Measurements from ENCODE around the gene PCDHAC2. TPM values are rescaled to one million over a fixed set of nuclear protein-coding genes. Genes with fewer than 3 reads are reported as not detected.

PCDHAC2 gene
- total RNA-seq: 1 to 10 TPM; 2.1 to 2.8 (median 2.6) TPM

DNA sequence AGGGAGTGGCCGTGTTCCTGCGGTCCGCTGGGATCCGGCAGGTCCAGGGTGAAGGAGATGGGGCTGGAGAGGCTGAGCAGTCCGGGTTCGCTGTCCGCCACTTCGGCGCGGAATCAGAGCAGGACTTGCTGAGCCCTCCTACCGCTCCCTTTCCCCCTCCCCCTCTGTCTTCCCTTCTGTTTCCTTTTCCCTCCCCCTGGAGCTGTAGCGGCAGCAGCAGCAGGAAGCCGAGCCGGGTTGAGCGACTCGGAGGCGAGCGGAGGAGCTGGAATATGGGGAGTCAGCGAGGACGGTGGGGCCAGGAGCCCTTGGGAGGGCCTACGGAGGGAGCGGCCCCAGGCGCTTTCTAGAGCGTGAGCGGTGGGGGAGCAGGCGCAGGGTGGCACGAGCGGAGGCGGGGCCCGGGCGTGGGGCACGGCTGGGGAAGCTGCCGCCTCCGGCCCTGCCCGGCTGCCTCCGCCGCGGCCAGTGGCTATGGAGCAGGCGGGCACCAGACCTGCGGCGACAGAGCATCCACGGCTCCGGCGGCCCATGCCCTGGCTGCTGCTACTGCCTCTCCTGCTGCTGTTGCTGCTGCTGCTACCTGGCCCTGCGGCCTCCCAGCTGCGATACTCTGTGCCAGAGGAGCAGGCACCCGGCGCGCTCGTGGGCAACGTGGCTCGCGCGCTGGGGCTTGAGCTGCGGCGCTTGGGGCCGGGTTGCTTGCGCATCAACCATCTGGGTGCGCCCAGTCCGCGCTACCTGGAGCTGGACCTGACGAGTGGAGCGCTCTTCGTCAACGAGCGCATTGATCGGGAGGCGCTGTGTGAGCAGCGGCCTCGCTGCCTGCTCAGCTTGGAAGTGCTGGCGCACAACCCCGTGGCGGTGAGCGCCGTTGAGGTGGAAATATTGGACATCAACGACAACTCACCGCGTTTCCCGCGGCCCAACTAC is at the start of gene PCDHAC2:
Gene PCDHAC2, plus strand, starts transcription at position 184 of the 933 bp plus-strand sequence. Its CDS starts 291 bp downstream, at position 475.
- DNase-seq (ENCODE audit: low spot score in 2 of 2): peak in 1 of 2 donors; percentile 18
- Histone ChIP-seq H3K4me1 (no peaks in the 10 kb centered on the region), H3K9me3 (no peaks in the 10 kb centered on the region), H3K27me3 (no peaks in the 10 kb centered on the region), H3K4me3 (peak within 1 kb of the TSS; percentile 42 to 68 (median 65)), H3K36me3 (no peaks in the 10 kb centered on the region), H3K27ac (no peak within 1 kb of the TSS)
- TF ChIP-seq POLR2AphosphoS5 (IDR thresholded peaks at IDR 0.05) (no peak), CTCF (IDR thresholded peaks at IDR 0.05) (no peak), POLR2A (IDR thresholded peaks at IDR 0.05) (no peak)
- intact Hi-C loops (cut with DNase I; ENCODE audit: low total_unique reads): no loop called here

- TF ChIP-seq POLR2AphosphoS5 (IDR thresholded peaks at IDR 0.05) (no peak), POLR2A (IDR thresholded peaks at IDR 0.05) (no peak), CTCF (IDR thresholded peaks at IDR 0.05) (no peak)
- Histone ChIP-seq H3K27ac (no peak overlapping the region), H3K36me3 (no peaks in the 10 kb centered on the region), H3K9me3 (no peaks in the 10 kb centered on the region), H3K4me3 (no peak overlapping the region), H3K27me3 (no peaks in the 10 kb centered on the region), H3K4me1 (no peaks in the 10 kb centered on the region)
- DNase-seq (ENCODE audit: low spot score in 2 of 2): no peak
- intact Hi-C loops (cut with DNase I; ENCODE audit: low total_unique reads): no loop called here
Observed at GRCh38 chr5:140923601-140924000, 42.7 kb upstream of the PCDHAC2 start.

- TF ChIP-seq POLR2AphosphoS5 (IDR thresholded peaks at IDR 0.05): no peak
- no peak for TF ChIP-seq POLR2A (IDR thresholded peaks at IDR 0.05)
- TF ChIP-seq CTCF (IDR thresholded peaks at IDR 0.05): no peak
- intact Hi-C loops (cut with DNase I; ENCODE audit: low total_unique reads): no loop called here
- Histone ChIP-seq H3K4me3 (peak within 1 kb of the TSS; percentile 46 to 67 (median 63)), H3K27me3 (no peaks in the 10 kb centered on the region), H3K36me3 (no peaks in the 10 kb centered on the region), H3K4me1 (no peaks in the 10 kb centered on the region), H3K9me3 (no peaks in the 10 kb centered on the region), H3K27ac (peak within 1 kb of the TSS in 1 of 2 donors; percentile 11)
- no peak for DNase-seq (ENCODE audit: low spot score in 2 of 2)
Observed at GRCh38 chr5:140925806-140926442, 40.4 kb upstream of the PCDHAC2 start, which contains the start of gene PCDHAC1. PCDHAC1 (plus strand) TSS chr5:140926299; CDS start chr5:140926893, 594 bp downstream.

GRCh38 chr5:140926443-140927227 is 39.6 kb upstream of the PCDHAC2 start:
- Histone ChIP-seq H3K27ac (peak overlapping the region in 1 of 2 donors; percentile 11), H3K36me3 (no peaks in the 10 kb centered on the region), H3K9me3 (no peaks in the 10 kb centered on the region), H3K4me3 (peak overlapping the region; percentile 46 to 67 (median 63)), H3K4me1 (no peaks in the 10 kb centered on the region), H3K27me3 (no peaks in the 10 kb centered on the region)
- intact Hi-C loops (cut with DNase I; ENCODE audit: low total_unique reads): no loop called here
- peak; percentile 58 to 79 for DNase-seq (ENCODE audit: low spot score in 2 of 2)
- TF ChIP-seq POLR2A (IDR thresholded peaks at IDR 0.05): no peak
- no peak for TF ChIP-seq POLR2AphosphoS5 (IDR thresholded peaks at IDR 0.05)
- TF ChIP-seq CTCF (IDR thresholded peaks at IDR 0.05): peak in 2 of 3 donors; percentile 63 to 75

Measured in breast epithelium (tissue), 4 donors.